ENCODE data around the gene SRRM5.

Gene SRRM5

GRCh38 chr19:43564800-43565199 lies 47.1 kb upstream of the SRRM5 start:
- H3K4me1 ChIP-seq, result no peaks in the 10 kb centered on the region
- H3K79me2 ChIP-seq, result peaks cover 49% of the 10 kb centered on the region
- H2AFZ ChIP-seq, result no peak overlapping the region
- no peak overlapping the region for H3K27ac ChIP-seq
- no peak for TF ChIP-seq CTCF (IDR thresholded peaks at IDR 0.05)
- no peak overlapping the region for H3K4me2 ChIP-seq (ENCODE audit: low read length)
- no peaks in the 10 kb centered on the region for H3K27me3 ChIP-seq (ENCODE audit: control insufficient read depth, insufficient read depth, low read length)
- no peak overlapping the region for H3K9ac ChIP-seq
- H3K4me3 ChIP-seq (ENCODE audit: low read depth, low read length), result no peak overlapping the region
- H3K9me3 ChIP-seq (ENCODE audit: control insufficient read depth, low read length), result no peaks in the 10 kb centered on the region
- no peaks in the 10 kb centered on the region for H3K36me3 ChIP-seq (ENCODE audit: control insufficient read depth, insufficient read depth, low read length)

DNA sequence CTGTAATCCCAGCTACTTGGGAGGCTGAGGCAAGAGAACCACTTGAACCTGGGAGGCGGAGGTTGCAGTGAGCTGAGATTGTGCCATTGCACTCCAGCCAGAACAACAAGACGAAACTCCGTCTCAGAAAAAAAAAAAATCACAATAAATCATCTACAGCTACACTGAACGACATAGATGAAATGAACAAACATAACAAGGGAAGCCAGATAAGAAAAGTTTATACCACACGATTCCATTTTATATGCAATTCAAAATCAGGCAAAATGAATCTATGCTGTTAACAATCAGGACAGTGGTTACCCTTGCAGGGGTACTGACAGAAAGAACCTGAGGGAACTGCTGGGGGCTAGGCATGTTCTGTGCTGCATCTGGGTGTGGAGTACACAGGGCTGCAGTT lies 42.2 kb upstream of the SRRM5 start:
- Histone ChIP-seq H3K4me1 (no peaks in the 10 kb centered on the region), H3K9me3 (ENCODE audit: control insufficient read depth, low read length) (no peaks in the 10 kb centered on the region), H2AFZ (no peak overlapping the region), H3K79me2 (peaks cover 48% of the 10 kb centered on the region), H3K4me3 (ENCODE audit: low read depth, low read length) (no peak overlapping the region), H3K9ac (no peak overlapping the region), H3K27ac (no peak overlapping the region), H3K36me3 (ENCODE audit: control insufficient read depth, insufficient read depth, low read length) (no peaks in the 10 kb centered on the region), H3K4me2 (ENCODE audit: low read length) (no peak overlapping the region), H3K27me3 (ENCODE audit: control insufficient read depth, insufficient read depth, low read length) (no peaks in the 10 kb centered on the region)
- no peak for TF ChIP-seq CTCF (IDR thresholded peaks at IDR 0.05)

GRCh38 chr19:43570174-43570791 lies 41.6 kb upstream of the SRRM5 start:
- Histone ChIP-seq H3K4me2 (ENCODE audit: low read length) (no peak overlapping the region), H3K4me1 (no peaks in the 10 kb centered on the region), H3K9me3 (ENCODE audit: control insufficient read depth, low read length) (no peaks in the 10 kb centered on the region), H3K9ac (no peak overlapping the region), H3K27me3 (ENCODE audit: control insufficient read depth, insufficient read depth, low read length) (no peaks in the 10 kb centered on the region), H3K79me2 (peaks cover 41% of the 10 kb centered on the region), H3K27ac (no peak overlapping the region), H2AFZ (no peak overlapping the region), H3K4me3 (ENCODE audit: low read depth, low read length) (no peak overlapping the region), H3K36me3 (ENCODE audit: control insufficient read depth, insufficient read depth, low read length) (no peaks in the 10 kb centered on the region)
- no peak for TF ChIP-seq CTCF (IDR thresholded peaks at IDR 0.05)

GRCh38 chr19:43572171-43572588 lies 39.7 kb upstream of the SRRM5 start:
- no peak overlapping the region for H3K27ac ChIP-seq
- H3K27me3 ChIP-seq (ENCODE audit: control insufficient read depth, insufficient read depth, low read length), result no peaks in the 10 kb centered on the region
- H3K9ac ChIP-seq, result no peak overlapping the region

More at GRCh38 chr19:43572171-43572588, 39.7 kb upstream of the SRRM5 start:
- Histone ChIP-seq H3K9me3 (ENCODE audit: control insufficient read depth, low read length) (no peaks in the 10 kb centered on the region), H3K4me1 (no peaks in the 10 kb centered on the region), H3K36me3 (ENCODE audit: control insufficient read depth, insufficient read depth, low read length) (no peaks in the 10 kb centered on the region), H3K79me2 (peaks cover 29% of the 10 kb centered on the region), H3K4me2 (ENCODE audit: low read length) (no peak overlapping the region), H3K4me3 (ENCODE audit: low read depth, low read length) (no peak overlapping the region), H2AFZ (no peak overlapping the region)
- no peak for TF ChIP-seq CTCF (IDR thresholded peaks at IDR 0.05)

Measured in parathyroid adenoma (tissue), 2 donors.